ENCODE measurements around the gene TRIM43. TPM values are rescaled to one million over a fixed set of nuclear protein-coding genes. Genes with fewer than 3 reads are reported as not detected.
"Not testable (repeated sequence)": the region's sequence is repeated elsewhere in the genome, so short reads cannot be mapped to it uniquely, and the experiment has no call there.

TRIM43 gene
- total and polyA plus RNA-seq, 2 experiments from 2014 or later: not detected

DNA sequence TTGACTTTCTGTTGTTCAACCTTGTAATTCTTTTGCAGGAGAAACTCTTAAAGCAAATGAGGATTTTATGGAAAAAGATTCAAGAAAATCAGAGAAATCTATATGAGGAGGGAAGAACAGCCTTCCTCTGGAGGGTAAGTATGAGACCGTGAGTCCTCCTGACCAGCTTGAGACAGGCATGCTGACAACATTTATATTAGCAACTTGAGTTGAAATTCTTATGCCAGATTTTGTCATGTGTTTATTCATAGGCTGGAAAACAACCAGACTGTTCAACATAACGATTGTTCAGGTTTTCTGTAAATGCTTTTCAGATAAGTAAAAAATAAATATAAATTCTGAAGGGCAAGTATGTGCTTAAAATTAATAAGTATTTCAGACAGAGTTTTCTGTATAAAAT, 3.2 kb downstream of the TRIM43 start:
- H2AFZ ChIP-seq; H4K20me1 ChIP-seq (ENCODE audit: insufficient read depth); H3K4me2 ChIP-seq (ENCODE audit: unreplicated experiment); H3K9ac ChIP-seq; H3K79me2 ChIP-seq (ENCODE audit: insufficient read depth); H3K27me3 ChIP-seq (replicated peaks; ENCODE audit: insufficient read depth); DNase-seq; H3K36me3 ChIP-seq (ENCODE audit: low read depth); H3K4me1 ChIP-seq (ENCODE audit: insufficient read depth); H3F3A ChIP-seq (ENCODE audit: insufficient read depth); in situ Hi-C loops (cut with MboI); H3K4me3 ChIP-seq; H3K9me3 ChIP-seq (ENCODE audit: low read depth); H3K27ac ChIP-seq; H3K9me2 ChIP-seq (ENCODE audit: insufficient read depth): not testable (repeated sequence)
- 28 to 38% methylated on average over 2 of the region's 2 CpGs for WGBS, 2 experiments (ENCODE audit: low coverage in 1 of 2, low lambda C conversion rate in 2 of 2, missing lambda C conversion rate in 2 of 2)

DNA sequence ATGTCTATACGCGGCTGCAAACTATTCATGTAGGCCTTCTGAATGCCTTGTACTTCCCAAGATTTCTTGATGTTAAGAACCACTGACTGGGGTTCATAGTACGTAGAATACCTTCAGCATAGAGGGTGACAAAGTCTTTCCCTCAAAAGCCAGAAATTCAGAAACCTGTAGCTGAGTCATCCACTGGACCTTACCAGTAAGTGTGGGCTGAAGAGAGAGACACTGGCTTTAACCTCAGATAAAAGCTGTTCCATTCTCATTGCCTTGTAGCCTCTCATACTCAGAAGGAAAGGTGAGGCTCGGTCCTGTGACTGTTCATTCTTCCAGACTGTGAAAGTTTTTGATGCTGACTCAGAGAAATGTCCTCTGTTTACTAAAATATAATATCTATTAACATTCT, 9.5 kb downstream of the TRIM43 start:
- H3K4me1 ChIP-seq (ENCODE audit: insufficient read depth); H2AFZ ChIP-seq; H3K9ac ChIP-seq; in situ Hi-C loops (cut with MboI); H4K20me1 ChIP-seq (ENCODE audit: insufficient read depth); H3K36me3 ChIP-seq (ENCODE audit: low read depth); H3F3A ChIP-seq (ENCODE audit: insufficient read depth); H3K27ac ChIP-seq; H3K9me2 ChIP-seq (ENCODE audit: insufficient read depth); H3K4me2 ChIP-seq (ENCODE audit: unreplicated experiment); H3K9me3 ChIP-seq (ENCODE audit: low read depth); H3K27me3 ChIP-seq (replicated peaks; ENCODE audit: insufficient read depth); H3K79me2 ChIP-seq (ENCODE audit: insufficient read depth); DNase-seq; H3K4me3 ChIP-seq: not testable (repeated sequence)
- WGBS, 2 experiments (ENCODE audit: low coverage in 1 of 2, low lambda C conversion rate in 2 of 2, missing lambda C conversion rate in 2 of 2): no CpG with 5 or more reads among the region's 4 CpGs

DNA sequence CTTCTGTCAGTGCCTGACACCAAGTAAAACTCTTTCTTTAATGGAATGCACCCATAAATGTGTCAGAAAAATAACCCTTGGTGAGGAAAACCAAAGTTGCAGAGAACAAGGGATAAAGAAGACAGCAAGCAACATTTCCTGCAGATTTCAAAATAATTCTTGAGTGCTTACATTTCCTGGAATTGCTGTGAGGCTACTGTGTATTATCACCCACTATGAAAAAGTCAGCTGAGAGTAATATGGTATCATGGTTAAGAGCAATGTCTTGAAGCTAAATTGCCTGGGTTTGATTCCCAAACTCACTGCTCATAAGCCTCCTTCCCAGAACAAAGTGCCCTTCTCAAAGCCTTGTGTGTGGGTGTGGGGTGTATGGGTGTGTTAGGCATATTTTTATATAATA, 10.3 kb downstream of the TRIM43 start:
- H3K27ac ChIP-seq; H3K4me3 ChIP-seq; H3K9me2 ChIP-seq (ENCODE audit: insufficient read depth); H3K4me2 ChIP-seq (ENCODE audit: unreplicated experiment); H3F3A ChIP-seq (ENCODE audit: insufficient read depth); in situ Hi-C loops (cut with MboI); H3K9me3 ChIP-seq (ENCODE audit: low read depth); H3K4me1 ChIP-seq (ENCODE audit: insufficient read depth); H4K20me1 ChIP-seq (ENCODE audit: insufficient read depth); DNase-seq; H3K36me3 ChIP-seq (ENCODE audit: low read depth); H3K79me2 ChIP-seq (ENCODE audit: insufficient read depth); H3K9ac ChIP-seq; H3K27me3 ChIP-seq (replicated peaks; ENCODE audit: insufficient read depth); H2AFZ ChIP-seq: not testable (repeated sequence)

DNA sequence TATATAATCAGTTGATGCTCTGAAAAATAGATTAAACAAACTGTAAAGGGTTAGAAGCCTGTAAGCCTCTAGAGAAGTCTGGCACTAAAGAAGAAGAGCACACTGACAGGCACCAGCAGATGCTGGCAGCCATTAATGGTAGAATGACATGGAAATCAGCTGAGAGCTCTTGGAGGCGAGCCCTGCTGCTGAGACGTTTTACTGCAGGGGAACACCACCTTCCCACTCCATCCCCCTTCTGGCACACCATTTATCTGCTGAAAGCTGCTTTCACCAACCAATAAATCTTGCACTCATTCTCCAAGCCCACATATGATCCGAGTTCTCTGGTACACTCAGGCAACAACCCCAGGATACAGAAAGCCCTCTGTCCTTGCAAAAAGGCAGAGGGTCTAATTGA, 16.6 kb downstream of the TRIM43 start:
- H3K4me1 ChIP-seq (ENCODE audit: insufficient read depth); H4K20me1 ChIP-seq (ENCODE audit: insufficient read depth); H3K9me3 ChIP-seq (ENCODE audit: low read depth); H3K9me2 ChIP-seq (ENCODE audit: insufficient read depth); H3K9ac ChIP-seq; H3K4me3 ChIP-seq; H3K36me3 ChIP-seq (ENCODE audit: low read depth); H3K4me2 ChIP-seq (ENCODE audit: unreplicated experiment); H2AFZ ChIP-seq; H3K79me2 ChIP-seq (ENCODE audit: insufficient read depth); H3K27me3 ChIP-seq (replicated peaks; ENCODE audit: insufficient read depth); H3K27ac ChIP-seq; in situ Hi-C loops (cut with MboI); H3F3A ChIP-seq (ENCODE audit: insufficient read depth); DNase-seq: not testable (repeated sequence)
- no CpG with 5 or more reads among the region's 3 CpGs for WGBS, 2 experiments (ENCODE audit: low coverage in 1 of 2, low lambda C conversion rate in 2 of 2, missing lambda C conversion rate in 2 of 2)

DNA sequence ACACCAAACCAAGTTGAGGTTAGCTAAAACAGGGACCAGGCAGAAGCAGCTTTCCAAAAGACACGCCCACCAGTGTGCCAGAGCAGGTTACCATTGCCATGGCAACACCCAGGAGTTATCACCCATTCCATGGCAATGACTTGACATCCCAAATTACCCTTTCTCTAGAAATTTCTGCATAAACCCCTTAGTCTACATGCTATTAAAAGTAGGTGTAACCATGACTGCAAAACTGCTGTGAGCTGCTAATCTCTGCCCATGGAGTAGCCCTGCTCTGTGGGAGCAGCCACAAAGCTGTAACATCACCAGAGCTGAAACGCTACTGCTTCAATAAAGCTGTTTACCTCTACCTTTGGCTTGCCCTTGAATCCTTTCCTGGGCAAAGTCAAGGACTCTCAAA, 18.0 kb downstream of the TRIM43 start:
- H3F3A ChIP-seq (ENCODE audit: insufficient read depth); H3K36me3 ChIP-seq (ENCODE audit: low read depth); H2AFZ ChIP-seq; DNase-seq; H3K9me2 ChIP-seq (ENCODE audit: insufficient read depth); H4K20me1 ChIP-seq (ENCODE audit: insufficient read depth); H3K79me2 ChIP-seq (ENCODE audit: insufficient read depth); H3K27ac ChIP-seq; in situ Hi-C loops (cut with MboI); H3K4me3 ChIP-seq; H3K4me2 ChIP-seq (ENCODE audit: unreplicated experiment); H3K9ac ChIP-seq; H3K27me3 ChIP-seq (replicated peaks; ENCODE audit: insufficient read depth); H3K4me1 ChIP-seq (ENCODE audit: insufficient read depth); H3K9me3 ChIP-seq (ENCODE audit: low read depth): not testable (repeated sequence)
- WGBS, 2 experiments (ENCODE audit: low coverage in 1 of 2, low lambda C conversion rate in 2 of 2, missing lambda C conversion rate in 2 of 2): no CpG with 5 or more reads among the region's 2 CpGs

DNA sequence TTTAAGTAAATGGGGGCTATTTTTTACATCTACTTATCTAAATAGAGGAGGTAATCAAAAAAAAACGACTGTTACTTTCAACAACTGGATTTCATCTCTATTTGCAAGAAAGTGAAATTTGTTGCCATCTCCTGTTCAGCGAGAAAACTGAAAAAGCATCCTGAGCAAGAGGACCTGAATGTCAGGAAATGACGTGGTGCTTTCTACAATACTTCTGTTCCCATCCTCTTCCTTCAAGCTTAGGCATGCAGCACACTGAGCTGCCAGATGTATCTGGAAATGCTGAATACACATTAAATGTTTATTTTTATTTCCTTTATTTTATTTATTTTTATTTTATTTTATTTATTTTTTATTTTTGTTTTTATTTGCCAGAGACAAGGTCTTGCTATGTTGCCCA, 21.2 kb downstream of the TRIM43 start:
- H3K4me2 ChIP-seq (ENCODE audit: unreplicated experiment); H4K20me1 ChIP-seq (ENCODE audit: insufficient read depth); H3K9me2 ChIP-seq (ENCODE audit: insufficient read depth); H3F3A ChIP-seq (ENCODE audit: insufficient read depth); H3K9me3 ChIP-seq (ENCODE audit: low read depth); H3K4me3 ChIP-seq; H3K4me1 ChIP-seq (ENCODE audit: insufficient read depth); H3K36me3 ChIP-seq (ENCODE audit: low read depth); H3K27ac ChIP-seq; H2AFZ ChIP-seq; in situ Hi-C loops (cut with MboI); H3K27me3 ChIP-seq (replicated peaks; ENCODE audit: insufficient read depth); DNase-seq; H3K9ac ChIP-seq; H3K79me2 ChIP-seq (ENCODE audit: insufficient read depth): not testable (repeated sequence)
- WGBS, 2 experiments (ENCODE audit: low coverage in 1 of 2, low lambda C conversion rate in 2 of 2, missing lambda C conversion rate in 2 of 2): no CpG with 5 or more reads among the region's 3 CpGs

DNA sequence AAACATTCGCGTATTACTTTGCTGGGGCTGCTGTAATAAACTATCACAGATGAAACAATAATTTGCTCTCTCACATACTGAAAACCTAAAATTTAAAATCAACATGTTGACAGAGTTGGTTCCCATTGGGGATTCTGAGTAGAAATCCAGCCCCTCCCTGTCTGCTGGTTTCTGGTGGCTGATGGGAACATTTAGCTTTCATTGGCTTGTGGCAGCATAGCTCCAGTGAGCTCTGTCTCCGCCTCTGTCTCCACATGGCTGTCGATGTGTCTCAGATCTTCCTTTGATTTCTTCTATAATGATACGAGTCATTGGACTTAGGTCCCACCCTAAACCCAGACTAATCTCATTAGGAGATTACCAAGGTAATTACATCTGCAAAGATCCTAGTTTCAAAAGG, 30.9 kb downstream of the TRIM43 start:
- H3K79me2 ChIP-seq (ENCODE audit: insufficient read depth); in situ Hi-C loops (cut with MboI); H3K36me3 ChIP-seq (ENCODE audit: low read depth); H3K9ac ChIP-seq; H3K27me3 ChIP-seq (replicated peaks; ENCODE audit: insufficient read depth); H3K4me2 ChIP-seq (ENCODE audit: unreplicated experiment); DNase-seq; H4K20me1 ChIP-seq (ENCODE audit: insufficient read depth); H2AFZ ChIP-seq; H3K9me3 ChIP-seq (ENCODE audit: low read depth); H3K27ac ChIP-seq; H3K4me1 ChIP-seq (ENCODE audit: insufficient read depth); H3F3A ChIP-seq (ENCODE audit: insufficient read depth); H3K9me2 ChIP-seq (ENCODE audit: insufficient read depth); H3K4me3 ChIP-seq: not testable (repeated sequence)
- no CpG with 5 or more reads among the region's 5 CpGs for WGBS, 2 experiments (ENCODE audit: low coverage in 1 of 2, low lambda C conversion rate in 2 of 2, missing lambda C conversion rate in 2 of 2)

DNA sequence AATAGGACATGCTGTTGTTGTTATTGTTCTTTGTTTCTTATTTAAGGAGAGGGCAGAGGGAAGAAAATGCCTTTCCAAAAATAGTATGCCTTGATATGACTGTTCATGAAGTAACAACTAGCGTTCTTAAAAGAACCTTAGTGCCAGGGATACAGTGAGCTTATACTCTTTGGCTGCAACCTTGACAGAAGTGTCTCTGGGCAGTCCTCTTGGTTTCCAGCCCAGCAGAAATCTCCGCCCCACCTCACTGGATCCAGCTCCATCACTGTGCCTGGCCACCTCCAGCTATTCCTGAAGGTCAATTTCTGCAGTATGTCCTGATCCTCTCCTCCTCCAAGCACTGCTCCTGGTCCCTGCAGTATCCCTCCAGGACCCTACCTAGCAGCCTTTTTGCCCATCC, 39.2 kb downstream of the TRIM43 start:
- H4K20me1 ChIP-seq (ENCODE audit: insufficient read depth); H3K4me3 ChIP-seq; H3K4me2 ChIP-seq (ENCODE audit: unreplicated experiment); H2AFZ ChIP-seq; in situ Hi-C loops (cut with MboI); H3K79me2 ChIP-seq (ENCODE audit: insufficient read depth); DNase-seq; H3F3A ChIP-seq (ENCODE audit: insufficient read depth); H3K27me3 ChIP-seq (replicated peaks; ENCODE audit: insufficient read depth); H3K36me3 ChIP-seq (ENCODE audit: low read depth); H3K9me3 ChIP-seq (ENCODE audit: low read depth); H3K4me1 ChIP-seq (ENCODE audit: insufficient read depth); H3K9me2 ChIP-seq (ENCODE audit: insufficient read depth); H3K9ac ChIP-seq; H3K27ac ChIP-seq: not testable (repeated sequence)
- WGBS, 2 experiments (ENCODE audit: low coverage in 1 of 2, low lambda C conversion rate in 2 of 2, missing lambda C conversion rate in 2 of 2): no CpG with 5 or more reads among the region's 2 CpGs

Measured in GM23248 (cell line).